Activated CD4-positive, alpha-beta T cell treated with anti-CD3 and anti-CD28 coated beads, Interleukin-2, amount 50 U/mL, for 24 hours (primary cell): ENCODE data around the gene GRAMD1B.

Experiments used
- DNase-seq, 2 donors: peaks; one replicate each; pipeline ENCODE4 v3.0.0-alpha.2; 2020; ENCODE audit warnings: low read depth in 1 of 2, low spot score in 1 of 2

The GRAMD1B gene

DNA sequence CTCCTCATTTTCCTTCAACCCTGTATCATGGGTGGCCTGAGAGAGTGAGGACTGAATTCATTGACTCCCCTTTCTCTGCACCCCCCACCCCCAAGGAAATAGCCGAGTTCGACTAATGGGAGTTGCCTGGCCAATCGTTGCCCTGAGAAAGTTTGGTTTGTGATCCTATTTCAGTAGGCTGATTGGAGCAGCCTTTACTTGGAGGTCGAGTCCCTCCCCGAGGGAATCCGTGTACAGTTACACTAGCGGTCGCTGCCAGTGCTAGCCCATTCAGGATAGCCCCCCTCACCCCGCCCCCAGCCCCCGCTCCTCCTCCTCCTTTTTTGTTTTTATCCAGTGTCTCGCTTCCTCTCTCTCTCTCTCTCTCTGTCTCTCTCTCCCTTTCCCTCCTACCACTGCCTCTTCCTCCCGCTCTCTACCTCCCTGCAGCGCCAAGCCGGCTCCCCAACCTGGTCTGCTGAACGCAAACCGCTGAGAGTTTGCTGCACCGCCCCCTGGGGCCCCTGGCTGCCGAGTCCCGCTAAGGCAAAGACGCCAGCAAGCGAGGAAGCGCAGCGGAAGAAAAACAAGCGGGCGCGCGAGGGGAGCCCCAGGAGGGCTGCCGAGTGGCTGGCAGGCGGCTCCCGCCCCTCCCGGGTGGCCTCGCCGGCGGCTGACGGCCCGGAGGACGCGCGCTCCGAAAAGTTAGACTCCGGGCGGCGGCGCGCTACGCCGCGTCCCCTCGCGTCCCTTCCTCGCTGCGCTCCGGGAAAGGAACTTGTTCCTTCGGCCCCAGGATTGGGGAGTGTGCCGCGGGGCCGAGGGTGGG, at the start of gene GRAMD1B:
Gene GRAMD1B (plus strand): TSS at position 357 of the 808 bp plus-strand sequence. CDS start 524 bp downstream, outside the sequence.
- DNase-seq = peak; percentile 47 to 54

DNA sequence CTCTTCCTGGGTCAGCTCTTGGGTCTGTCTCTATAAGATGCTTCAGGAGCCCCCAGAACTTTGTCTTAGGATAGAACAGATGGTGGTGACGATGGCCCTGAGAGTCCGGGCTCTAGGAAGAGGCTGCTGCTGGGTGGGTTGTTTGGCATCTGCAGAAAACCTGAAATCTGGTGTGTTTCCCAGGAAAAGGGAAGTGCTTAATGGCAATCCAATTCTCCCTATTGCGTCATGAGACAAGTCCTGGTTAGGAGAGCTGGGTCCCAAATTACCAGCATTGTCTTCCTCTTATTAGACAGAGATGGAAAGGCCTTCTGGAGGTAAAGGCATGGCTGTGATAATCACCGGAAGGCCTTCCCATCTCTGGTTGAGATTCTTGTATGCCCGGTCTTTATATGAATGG, 48.9 kb upstream of the GRAMD1B start:
- no peak for DNase-seq

DNA sequence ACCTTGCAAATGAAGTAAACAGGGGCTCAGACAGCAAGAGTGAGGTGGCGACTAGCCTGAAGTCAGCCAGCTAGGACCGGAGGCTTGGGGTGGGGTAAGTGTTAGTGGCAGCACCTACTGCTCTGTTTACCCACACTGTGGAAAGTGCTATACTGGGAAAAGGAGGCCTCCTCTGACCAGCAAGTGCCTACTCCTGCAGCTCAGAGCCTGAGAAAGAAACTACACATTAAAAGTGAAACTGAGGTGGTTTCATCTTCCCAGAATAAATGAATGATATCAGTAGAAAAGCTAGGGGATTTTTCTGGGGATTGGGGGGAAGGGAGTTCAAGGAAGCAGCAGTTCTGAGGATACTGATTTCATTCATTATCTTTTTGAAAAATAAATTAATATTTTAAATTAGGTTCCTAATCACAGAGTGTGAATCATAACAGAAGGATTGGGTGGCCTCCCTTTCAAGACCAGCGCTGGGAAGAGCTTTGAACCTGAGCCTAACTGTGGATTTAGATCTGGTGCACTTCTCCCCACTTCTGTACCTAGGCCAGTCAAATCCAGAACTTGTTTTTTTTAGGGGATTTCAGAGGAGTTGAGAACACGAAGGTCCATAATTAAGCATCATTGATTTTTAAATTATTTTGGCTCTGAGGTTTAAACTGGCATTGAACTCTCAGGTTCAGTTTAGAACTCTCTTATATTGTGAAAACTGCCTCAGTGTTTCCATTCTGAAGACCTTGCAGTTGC, 48.1 kb upstream of the GRAMD1B start:
- peak; percentile 16 to 49 for DNase-seq

DNA sequence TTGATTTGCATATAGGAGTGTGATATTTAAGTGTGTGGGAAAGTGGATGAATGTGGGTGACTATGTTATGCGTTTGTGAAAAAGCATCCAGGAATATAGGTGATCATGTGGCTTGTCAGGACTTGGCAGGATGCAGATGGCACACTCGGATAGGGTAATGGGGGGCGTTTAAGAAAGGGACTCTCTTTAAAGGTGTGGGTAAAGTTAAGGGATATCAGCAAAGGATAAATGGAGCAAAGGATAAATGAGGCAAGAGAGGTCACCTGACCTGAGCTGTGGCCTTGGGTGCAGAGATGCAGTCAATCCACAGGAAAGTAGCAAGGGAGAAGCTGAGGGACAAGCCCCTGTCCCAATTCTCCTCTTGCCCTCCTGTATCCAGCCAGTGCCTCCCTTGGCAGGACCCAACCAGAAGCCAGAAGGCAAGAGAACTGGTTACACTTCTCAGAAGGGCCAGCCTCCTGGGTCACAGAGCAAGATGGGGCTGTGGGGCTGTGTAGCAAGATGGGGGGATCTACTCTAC, 47.5 kb upstream of the GRAMD1B start:
- DNase-seq = no peak

DNA sequence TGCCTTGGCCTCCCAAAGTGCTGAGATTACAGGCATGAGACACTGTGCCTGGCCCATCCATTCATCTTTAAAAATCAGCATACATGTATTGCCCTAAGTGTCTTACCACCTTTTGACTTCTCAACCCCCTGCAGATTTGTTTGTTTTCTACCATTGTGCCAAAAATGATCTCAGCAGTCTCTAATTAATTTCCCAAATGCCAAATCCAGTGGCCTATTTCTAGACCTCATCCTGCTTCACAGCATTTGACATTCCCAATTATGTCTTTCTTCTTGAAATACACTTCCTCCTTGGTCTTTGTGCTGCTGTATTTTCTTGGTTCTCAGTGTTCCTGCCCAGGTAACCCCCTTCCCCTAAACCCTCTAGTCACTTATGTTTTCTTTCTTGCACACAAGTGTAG, 46.0 kb upstream of the GRAMD1B start:
- no peak for DNase-seq

DNA sequence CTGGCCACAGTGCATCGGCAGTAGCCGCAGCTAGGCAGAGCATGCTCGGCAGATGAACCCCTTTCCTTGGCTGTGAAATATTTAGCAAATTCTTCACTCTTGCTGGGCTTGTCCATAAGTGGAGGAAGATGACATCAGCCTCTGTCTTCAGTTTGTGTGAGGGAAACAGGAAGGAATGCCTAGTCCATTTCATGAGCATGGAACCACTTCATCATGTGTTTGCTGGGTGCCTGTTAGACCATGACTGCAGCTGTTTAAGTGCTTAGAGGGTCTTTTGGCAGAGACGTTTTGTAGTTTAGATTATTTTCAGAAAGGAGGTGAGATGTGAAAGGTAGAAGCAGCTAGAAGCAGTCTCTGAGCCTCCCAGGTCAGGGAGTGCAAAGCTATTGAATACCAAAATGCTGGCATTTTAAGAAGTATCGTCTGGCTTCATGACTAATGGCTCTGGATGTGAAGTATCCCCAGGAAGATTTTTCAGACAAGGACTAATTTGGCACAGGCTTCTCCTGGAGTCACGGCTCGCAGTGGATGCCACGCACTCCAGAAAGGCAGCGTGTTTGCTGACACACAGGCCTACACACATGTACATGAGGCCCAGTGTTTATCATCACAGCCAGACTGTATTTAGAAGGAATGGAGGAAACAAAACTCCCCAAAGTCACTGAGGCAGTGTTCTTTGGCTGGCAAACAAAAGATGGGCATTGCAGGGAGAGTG, 43.1 kb upstream of the GRAMD1B start:
- no peak for DNase-seq

DNA sequence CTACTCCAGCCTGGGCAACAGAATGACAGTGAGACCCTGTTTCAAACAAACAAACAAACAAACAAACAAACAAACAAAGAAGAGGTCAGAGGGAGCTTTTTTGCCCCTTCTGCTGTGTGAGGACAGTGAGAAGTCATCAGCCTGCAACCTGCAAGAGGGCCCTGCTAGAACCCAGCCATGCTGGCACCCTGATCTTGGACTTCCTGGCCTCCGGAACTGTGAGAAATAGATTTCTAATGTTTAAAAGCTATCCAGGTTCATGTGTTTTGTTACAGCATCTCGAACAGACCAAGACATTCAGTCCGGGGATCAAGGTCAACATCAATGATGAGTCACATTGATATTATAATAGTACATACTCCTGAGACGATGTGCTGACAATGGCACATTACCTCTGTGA, 41.4 kb upstream of the GRAMD1B start:
- no peak for DNase-seq

DNA sequence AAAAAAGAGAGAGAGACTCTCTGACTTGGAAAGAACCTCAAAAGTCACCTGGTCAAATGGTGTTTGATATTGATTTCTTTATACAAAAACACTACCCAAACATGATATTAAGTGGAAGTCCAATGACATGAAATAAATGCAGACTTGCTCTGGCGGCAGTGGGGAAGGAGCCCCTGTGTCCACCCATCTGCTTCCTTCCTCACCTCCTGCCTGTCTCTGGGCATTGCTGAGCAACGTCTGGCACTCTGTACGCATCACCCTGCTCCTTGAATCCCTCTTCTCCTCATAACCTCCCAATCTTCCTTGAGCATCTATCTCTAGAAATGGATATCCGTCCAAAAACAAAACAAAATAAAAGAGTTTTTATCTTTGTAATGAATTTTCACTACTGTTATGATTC, 39.9 kb upstream of the GRAMD1B start:
- DNase-seq = no peak

DNA sequence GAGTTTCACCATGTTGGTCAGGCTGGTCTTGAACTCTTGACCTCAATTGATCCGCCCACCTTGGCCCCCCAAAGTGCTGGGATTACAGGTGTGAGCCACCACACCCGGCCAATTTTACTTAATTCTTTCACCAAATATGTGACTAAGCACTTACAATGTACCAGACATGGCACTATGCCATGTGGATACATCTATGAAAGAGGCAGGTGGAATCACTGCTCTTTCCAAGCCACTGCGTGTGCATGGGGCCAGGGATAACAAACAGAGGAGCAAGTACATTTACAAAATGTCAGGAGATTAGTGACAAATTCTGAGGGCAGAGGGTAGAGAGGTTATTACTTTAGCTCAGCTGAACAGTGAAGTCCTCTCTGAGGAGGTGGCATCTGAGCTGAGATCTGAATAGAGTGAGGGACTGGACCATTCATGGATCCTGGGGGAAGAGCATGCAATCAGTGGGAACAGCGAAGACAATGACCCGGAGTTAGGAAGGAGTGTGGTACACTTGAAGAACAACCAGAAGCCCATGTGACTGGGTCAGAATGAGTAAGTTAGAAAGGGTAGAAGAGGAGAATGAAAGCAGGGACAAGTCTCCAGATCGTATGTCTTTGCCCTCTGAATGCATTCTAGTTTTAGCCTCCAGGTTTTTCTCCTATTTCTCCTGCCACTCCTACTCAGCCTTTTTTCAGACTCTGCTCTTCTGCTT, 38.3 kb upstream of the GRAMD1B start:
- DNase-seq = no peak

DNA sequence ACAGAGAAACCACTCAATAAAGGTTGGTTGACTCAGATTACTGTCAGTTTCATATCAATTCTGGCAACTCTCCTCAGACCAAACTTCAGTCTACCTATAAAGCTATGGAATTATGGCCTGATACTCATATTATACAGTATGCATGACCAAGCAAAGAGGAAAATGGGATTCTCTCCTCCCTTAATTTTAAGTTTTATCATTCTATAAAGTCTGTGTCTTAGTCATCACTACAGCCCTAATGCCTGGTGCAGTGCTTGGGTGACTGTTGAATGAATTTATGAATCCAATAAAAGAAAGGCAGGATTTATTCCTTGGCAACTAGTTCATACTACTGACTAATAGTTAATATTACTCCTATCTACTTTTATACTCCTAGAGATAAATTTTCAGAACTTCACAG, 37.6 kb upstream of the GRAMD1B start:
- DNase-seq = no peak

DNA sequence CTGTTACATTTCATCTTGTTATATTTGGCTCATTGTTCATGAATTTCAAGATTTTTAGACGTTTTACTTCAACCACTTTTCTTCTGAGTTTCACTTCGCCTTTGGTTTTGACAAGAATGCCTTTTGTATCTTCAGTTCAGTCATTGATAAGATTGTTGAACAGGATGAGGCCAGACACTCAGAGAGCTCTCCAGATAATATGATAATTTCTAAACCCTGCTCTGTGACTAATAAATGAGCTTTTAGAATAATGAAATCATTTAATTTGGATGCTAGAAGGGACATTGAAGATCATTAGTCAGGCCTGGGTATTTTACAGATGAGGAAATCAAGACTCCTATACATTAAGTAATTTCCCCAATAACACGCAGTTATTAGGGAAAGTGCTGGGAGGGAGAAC, 37.2 kb upstream of the GRAMD1B start:
- DNase-seq = no peak

DNA sequence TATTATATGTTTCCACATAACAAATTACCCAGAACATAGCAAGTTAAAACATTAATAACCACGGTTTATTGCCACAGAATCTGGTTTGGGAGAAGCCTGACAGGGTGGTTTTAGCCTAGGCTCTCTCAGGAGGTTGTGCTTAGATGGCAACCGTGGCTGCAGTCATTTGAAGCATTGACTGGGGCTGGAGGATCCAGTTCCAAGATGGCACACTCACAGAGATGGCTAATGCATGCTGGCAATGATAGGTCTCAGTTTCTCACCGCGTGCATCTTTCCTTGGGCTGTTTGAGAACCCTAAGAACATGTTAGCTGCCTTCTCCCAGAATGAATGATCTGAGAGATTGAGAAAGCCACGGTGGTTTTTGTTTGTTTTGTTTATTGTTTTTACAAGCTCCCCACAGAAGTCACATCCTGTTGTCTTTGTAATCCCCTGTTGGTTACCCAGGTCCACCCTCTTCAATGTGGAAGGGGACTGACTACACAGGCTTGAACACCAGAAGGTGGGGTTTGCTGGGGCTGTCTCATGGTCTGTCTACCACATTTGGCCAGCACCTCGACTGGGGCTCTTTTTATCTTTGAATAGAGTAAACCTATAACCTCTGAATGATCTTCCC, 36.6 kb upstream of the GRAMD1B start:
- DNase-seq = no peak

DNA sequence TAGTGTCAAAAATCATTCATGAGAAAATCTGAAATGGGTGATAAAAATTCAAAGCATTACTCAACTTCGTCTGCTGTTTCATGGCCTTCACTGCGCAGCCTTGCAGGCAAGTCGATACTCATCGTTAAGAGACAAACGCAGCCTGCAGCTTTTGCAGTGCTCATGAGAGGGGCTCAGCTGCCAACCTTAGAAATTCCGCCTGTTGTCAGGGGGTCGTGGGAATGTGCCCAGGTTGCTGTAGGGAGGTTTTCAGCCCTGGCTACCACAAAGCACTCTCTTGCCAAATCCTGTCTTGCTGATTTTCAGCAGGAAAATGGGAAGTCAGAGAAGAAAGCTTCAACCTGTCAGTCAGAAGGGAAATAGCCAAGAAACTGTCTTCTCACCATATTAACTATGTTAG, 25.4 kb upstream of the GRAMD1B start:
- DNase-seq = no peak

DNA sequence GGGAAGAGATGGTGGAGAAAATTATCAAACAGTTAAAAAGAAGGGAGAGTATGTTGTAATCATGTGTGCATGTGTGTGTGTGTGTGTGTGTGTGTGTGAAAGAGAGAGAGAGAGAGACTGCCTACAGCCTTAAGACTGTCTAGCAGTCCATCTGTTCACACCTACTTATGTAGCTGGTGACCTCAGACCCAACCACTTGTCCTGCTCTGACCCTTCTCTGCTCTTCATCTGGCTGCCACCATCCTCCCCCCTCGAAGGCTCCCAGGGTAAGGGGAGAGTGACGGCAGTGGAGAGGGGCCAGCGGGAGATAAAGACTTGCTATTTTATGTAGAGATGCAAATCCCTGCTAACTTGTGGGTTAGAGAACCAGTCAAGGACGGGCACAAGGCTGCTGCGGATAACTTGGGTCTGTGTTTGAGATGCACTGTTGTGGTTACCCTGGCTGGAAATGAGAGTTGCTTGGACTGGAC, 24.9 kb upstream of the GRAMD1B start:
- DNase-seq = no peak

DNA sequence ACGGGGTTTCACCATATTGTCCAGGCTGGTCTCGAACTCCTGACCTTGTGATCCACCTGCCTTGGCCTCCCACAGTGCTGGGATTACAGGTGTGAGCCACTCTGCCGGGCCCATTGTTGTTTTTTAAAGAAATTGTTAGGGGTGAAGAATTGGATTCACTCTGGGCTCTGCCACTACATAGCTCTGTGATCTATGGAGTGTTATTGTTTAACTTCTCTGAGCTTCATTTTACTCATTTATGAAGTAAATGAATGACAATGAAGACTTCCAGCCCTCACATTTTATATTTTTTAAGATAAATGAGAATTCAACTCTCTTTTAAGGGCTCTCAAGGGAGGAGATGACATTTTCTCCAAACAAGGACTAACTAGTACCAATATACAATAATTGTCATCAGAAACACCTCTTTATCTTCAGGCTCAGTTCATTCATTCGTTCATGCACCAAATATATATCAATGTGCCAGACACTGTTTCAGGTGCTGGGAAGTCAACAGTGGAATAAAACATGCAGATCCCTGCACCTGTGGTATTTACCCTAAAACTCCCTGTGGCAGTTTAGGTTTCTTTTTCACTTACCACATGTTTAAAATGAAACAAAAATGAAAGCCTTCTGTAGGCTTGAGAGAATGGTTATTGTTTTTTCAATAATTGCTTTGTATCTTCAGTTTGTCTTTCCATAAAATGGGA, 23.5 kb upstream of the GRAMD1B start:
- no peak for DNase-seq

DNA sequence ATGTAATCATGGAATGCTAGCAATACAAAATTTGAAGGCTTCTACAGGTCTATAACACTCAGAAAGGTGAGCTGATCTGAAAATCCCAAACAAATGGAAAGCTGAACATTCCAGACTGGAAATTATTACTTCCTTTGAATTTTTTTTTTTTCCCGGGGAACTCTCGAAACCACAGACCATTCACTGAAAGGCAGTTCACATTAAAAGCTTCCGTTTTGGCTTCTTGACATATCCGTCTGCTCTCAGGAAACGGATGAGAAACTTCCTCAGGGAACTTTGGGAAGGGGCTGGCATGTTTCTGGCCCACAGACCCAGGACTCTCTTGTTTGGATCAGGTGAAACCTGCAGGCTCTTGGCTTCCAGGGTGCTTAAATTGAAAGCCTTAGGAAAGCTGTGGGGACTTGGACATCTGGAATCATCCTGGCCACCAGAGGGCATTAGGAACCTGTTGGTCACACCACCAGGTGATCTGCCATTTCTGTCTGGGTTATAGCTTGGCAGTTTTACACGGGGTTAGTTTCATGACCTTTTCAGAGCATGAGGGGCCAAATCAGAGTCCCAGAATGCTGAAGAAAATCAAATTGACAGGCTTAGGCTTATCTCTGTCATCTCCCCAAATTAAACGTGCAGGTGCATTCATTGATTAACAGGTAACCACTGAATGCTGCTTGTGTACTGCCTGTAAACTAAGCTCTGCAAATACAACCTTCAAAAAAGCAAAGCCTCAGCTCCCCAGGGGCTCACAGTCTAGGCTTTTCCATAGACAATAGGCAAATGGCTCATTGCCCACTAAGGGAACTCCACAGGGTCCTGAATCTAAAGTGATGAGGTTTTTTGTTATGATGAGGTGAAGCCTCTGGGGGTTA, 22.7 kb upstream of the GRAMD1B start:
- DNase-seq = peak; percentile 18 to 42

DNA sequence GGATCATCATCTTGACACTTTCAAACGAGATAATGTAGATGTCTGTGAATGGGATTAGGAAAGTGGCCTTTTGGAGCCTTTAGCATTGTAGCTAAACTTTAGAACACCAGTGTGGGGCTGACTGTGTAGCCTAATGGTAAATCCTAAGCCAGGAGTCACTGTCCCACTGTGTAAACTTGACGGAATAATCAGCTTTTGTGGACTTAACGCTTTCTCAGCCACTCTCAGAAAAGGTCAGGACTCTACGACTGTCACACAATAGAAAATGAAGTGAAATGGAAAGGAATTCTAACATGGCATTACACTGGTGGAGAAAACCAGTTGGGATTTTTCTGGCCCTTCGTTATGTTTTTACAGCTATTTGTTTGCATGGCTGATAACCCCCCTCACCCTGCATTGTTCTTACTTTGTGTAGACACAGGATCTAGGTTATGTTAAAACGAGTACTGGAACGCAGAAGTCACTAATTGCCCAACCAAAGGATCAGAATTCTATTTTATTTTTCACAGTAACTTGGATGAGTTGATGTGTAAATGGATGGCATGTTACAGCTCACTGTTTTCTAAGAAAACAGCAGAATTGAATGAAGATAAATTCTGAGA, 22.0 kb upstream of the GRAMD1B start:
- no peak for DNase-seq

DNA sequence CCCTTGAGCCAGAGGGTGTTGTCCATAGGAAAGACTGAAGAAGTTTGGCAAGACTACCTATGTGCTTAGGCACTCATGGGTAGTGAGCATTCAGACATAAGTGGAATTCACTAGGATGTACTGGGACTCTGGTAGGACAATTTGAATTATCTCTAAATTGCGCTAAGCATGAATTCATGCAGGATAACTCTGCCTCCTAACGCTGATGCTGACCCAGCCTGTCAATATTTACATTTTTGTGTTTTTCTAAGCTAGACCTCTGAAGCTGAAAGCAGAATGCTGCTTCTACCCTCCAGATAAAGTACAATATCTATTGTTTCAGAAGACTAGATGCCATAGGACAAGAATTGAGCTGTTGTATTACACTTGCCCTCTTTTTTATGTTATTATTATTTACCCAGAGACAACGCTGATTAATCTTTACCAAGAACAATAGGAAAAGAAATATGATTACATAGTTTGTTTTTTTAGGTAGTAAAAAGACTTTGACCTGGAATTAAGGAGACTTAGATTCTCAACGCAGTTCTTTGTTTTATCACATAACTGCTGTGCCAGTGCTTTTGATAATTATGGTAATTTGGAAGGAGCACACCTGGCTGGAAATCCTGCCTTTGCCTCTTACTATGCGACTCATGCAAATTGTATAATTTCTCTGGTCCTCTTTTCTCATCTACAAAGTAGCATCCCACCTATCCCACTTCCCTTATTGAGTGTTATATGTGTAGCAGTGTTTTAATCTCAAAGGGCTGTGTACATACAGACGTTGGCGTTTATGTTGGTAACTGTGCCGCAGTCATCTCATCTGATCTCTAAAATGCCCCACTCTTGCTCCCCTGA, 21.2 kb upstream of the GRAMD1B start:
- DNase-seq = no peak
